Measurements from ENCODE around the gene NCOA7.

The NCOA7 gene

DNA sequence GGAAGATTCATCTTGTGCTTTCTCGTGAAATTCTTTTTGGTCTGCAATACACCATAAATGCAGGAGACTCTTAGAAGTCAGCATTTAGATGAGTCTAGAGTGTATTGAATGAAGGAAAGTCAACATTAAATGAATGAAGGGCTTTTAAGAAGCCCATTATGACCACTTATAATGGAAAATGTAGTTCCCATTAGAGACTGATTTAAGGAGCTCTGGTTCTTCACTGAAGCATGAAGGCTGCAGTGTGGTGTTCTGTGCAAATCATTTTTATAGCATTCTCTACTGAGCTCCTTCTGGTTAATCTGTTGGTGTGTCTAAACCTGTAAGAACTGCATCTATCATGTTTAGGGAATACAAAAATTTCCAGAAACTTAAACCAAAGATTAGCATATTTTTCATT lies 19.7 kb downstream of the NCOA7 start:
- no peak overlapping the region for H3K27ac Mint-ChIP-seq
- H3K36me3 Mint-ChIP-seq (ENCODE audit: low read depth): peaks cover 35% of the 10 kb centered on the region
- H3K9me3 Mint-ChIP-seq: no peaks in the 10 kb centered on the region
- no peaks in the 10 kb centered on the region for H3K27me3 Mint-ChIP-seq
- no peak overlapping the region for H3K4me3 Mint-ChIP-seq
- peaks cover 84% of the 10 kb centered on the region for H3K4me1 Mint-ChIP-seq (ENCODE audit: low read depth)

- peaks cover 84% of the 10 kb centered on the region for H3K4me1 Mint-ChIP-seq (ENCODE audit: low read depth)
- H3K4me3 Mint-ChIP-seq: no peak overlapping the region
- peaks cover 39% of the 10 kb centered on the region for H3K36me3 Mint-ChIP-seq (ENCODE audit: low read depth)
These were observed 20.5 kb downstream of the NCOA7 start for GRCh38 chr6:125811259-125811658.

DNA sequence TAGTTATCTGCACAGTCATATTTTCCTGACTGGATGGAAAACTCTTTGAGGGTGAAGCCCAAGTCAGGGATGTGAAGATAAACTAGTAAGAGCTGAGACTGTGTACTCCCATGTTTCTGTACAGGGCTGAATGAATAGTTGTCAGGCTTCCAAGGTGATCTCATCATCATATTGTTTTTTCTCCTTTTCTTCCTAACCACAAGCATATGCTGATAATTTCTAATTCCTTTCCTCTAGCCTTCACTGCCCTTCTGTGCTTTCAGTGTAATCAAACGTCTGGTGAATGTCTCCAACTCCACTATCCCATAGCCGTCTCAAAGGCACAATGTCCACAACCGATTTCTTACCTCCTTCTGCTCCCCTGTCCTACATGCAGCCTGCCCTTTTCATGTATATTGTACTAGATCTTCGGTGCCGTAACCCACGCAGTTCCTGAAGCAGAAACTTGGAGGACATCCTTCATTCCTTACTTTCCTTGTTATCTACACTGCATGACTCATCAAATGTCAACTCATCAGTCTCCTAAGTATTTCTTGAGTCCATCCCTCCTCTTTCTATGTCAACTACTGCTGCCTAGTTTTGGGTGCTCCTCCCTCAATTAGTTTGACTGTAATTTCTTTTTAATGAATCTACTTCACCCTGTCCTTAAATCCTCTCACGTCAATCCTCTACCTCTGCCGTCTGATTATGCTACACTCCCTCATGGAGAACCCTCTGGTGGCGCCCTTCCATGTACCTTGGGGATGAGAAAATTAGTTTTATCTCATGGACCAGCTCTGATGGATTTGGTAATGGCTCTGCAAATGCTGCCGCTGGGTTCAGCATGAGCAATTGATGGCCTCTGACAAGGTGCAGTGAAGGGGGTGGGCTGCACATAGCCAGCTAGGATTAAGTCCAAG lies 21.9 kb downstream of the NCOA7 start:
- no peaks in the 10 kb centered on the region for H3K27me3 Mint-ChIP-seq
- peaks cover 47% of the 10 kb centered on the region for H3K36me3 Mint-ChIP-seq (ENCODE audit: low read depth)
- H3K4me1 Mint-ChIP-seq (ENCODE audit: low read depth): peaks cover 79% of the 10 kb centered on the region
- H3K4me3 Mint-ChIP-seq: no peak overlapping the region
- H3K9me3 Mint-ChIP-seq: no peaks in the 10 kb centered on the region
- peak overlapping the region; percentile 15 for H3K27ac Mint-ChIP-seq

More at GRCh38 chr6:125811259-125811658, 20.5 kb downstream of the NCOA7 start:
- no peaks in the 10 kb centered on the region for H3K9me3 Mint-ChIP-seq
- H3K27ac Mint-ChIP-seq: peak overlapping the region; percentile 12
- H3K27me3 Mint-ChIP-seq: no peaks in the 10 kb centered on the region

DNA sequence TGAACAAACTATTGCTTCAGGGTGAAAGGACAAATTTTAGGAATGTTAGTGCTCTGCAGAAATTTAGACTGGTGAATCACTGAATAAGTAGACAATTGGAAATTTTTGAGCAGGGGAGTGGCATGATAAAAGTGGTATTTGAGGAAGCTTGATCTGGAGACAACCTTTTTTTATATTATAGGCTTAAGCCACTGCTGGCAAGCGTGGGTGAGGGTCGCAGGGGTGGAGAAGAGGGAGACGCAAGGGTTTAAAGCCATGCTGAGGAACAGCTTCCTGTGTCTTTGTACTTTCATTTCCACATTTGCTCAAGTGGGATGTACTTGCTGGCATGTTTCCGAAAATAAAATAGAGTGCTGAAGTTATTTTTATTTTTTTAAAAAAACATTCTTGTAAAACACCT lies 23.7 kb downstream of the NCOA7 start:
- peaks cover 72% of the 10 kb centered on the region for H3K4me1 Mint-ChIP-seq (ENCODE audit: low read depth)
- H3K27me3 Mint-ChIP-seq: no peaks in the 10 kb centered on the region
- H3K36me3 Mint-ChIP-seq (ENCODE audit: low read depth): peaks cover 39% of the 10 kb centered on the region
- H3K4me3 Mint-ChIP-seq: peak overlapping the region; percentile 35
- H3K9me3 Mint-ChIP-seq: no peaks in the 10 kb centered on the region
- H3K27ac Mint-ChIP-seq: peak overlapping the region; percentile 57

GRCh38 chr6:125815080-125815910 lies 24.5 kb downstream of the NCOA7 start:
- Mint-ChIP-seq H3K9me3 (no peaks in the 10 kb centered on the region), H3K4me3 (no peak overlapping the region), H3K27ac (no peak overlapping the region), H3K4me1 (ENCODE audit: low read depth) (peaks cover 68% of the 10 kb centered on the region), H3K36me3 (ENCODE audit: low read depth) (peaks cover 39% of the 10 kb centered on the region), H3K27me3 (no peaks in the 10 kb centered on the region)

DNA sequence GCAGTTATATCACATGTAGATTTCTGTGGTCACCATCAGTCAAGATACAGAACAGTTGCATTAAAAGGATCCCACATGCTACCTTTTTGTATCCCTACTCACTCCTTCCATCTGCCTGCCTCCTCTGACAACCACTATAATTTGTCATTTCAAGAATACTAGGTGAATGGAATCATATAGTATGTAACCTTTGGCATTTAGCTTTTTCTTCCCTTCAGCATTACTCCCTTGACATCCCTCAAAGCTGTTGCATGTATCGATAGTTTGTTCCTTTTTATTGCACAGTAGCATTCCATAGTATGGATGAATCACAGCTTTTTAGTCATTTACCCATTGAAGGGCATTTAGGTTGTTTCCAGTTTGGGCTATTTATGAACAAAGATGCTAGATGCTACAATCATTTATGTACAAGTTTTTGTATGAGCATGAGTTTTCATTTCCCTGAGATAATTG lies 26.1 kb downstream of the NCOA7 start:
- H3K4me3 Mint-ChIP-seq: no peak overlapping the region
- H3K36me3 Mint-ChIP-seq (ENCODE audit: low read depth): peaks cover 50% of the 10 kb centered on the region
- H3K9me3 Mint-ChIP-seq: no peaks in the 10 kb centered on the region
- H3K27me3 Mint-ChIP-seq: no peaks in the 10 kb centered on the region
- H3K27ac Mint-ChIP-seq: no peak overlapping the region
- H3K4me1 Mint-ChIP-seq (ENCODE audit: low read depth): peaks cover 56% of the 10 kb centered on the region

- H3K27ac Mint-ChIP-seq: peak overlapping the region; percentile 77
- no peak overlapping the region for H3K4me3 Mint-ChIP-seq
- no peaks in the 10 kb centered on the region for H3K27me3 Mint-ChIP-seq
- H3K36me3 Mint-ChIP-seq (ENCODE audit: low read depth): peaks cover 57% of the 10 kb centered on the region
- no peaks in the 10 kb centered on the region for H3K9me3 Mint-ChIP-seq
- H3K4me1 Mint-ChIP-seq (ENCODE audit: low read depth): peaks cover 50% of the 10 kb centered on the region
These were observed 27.5 kb downstream of the NCOA7 start for GRCh38 chr6:125818225-125818657.

DNA sequence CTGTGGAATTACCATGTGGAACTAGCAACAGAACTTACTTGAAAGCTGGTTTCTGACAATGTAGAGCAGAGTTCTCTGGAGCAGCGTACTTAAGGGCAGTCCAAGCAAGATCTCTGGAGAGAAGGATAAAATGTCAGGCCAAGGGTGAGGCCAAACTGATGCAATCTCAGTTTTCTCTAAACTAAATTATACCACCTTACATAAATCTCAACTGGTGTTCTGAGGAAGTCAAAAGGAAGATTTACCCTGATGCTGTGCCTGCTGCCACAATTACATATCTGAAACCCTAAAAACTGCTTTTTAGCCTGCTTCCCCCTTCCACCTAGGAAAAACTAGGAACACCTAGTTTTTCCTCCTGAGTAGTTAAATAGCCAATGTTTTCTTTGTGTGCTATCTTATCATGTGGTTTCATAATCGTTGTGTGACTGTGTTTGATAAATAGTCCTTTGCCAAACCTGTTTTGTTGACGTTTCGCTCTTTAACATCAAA lies 28.1 kb downstream of the NCOA7 start:
- Mint-ChIP-seq H3K36me3 (ENCODE audit: low read depth) (peaks cover 57% of the 10 kb centered on the region), H3K4me3 (no peak overlapping the region), H3K9me3 (no peaks in the 10 kb centered on the region), H3K27me3 (no peaks in the 10 kb centered on the region), H3K27ac (peak overlapping the region; percentile 77), H3K4me1 (ENCODE audit: low read depth) (peaks cover 50% of the 10 kb centered on the region)

GRCh38 chr6:125819535-125820326 lies 29.0 kb downstream of the NCOA7 start:
- Mint-ChIP-seq H3K4me1 (ENCODE audit: low read depth) (peaks cover 44% of the 10 kb centered on the region), H3K27ac (no peak overlapping the region), H3K4me3 (no peak overlapping the region), H3K27me3 (no peaks in the 10 kb centered on the region), H3K36me3 (ENCODE audit: low read depth) (peaks cover 57% of the 10 kb centered on the region), H3K9me3 (no peaks in the 10 kb centered on the region)

DNA sequence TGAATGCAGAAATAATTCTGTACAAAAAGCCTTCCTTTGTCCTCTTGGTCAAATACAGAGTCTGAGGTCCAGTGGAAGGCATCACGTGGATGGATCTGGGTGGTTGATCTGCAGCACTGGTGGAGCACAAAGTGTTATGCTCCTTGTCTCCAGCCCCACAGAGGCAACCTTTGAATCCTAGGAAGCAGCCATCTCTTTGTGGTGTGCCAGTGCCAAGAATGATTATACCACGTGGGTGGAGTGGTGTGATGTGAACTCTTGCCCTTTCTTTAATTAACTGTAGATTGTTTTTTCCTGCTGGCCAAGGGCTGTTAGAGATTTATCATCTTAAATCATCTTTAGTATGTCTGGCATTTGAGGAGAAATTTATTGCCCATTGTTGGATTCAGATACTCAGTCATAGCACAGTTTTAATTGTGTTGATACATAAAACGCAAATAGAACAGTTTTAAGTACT lies 31.1 kb downstream of the NCOA7 start:
- Mint-ChIP-seq H3K27me3 (no peaks in the 10 kb centered on the region), H3K4me1 (ENCODE audit: low read depth) (peaks cover 29% of the 10 kb centered on the region), H3K36me3 (ENCODE audit: low read depth) (peaks cover 43% of the 10 kb centered on the region), H3K9me3 (no peaks in the 10 kb centered on the region), H3K27ac (no peak overlapping the region), H3K4me3 (no peak overlapping the region)

DNA sequence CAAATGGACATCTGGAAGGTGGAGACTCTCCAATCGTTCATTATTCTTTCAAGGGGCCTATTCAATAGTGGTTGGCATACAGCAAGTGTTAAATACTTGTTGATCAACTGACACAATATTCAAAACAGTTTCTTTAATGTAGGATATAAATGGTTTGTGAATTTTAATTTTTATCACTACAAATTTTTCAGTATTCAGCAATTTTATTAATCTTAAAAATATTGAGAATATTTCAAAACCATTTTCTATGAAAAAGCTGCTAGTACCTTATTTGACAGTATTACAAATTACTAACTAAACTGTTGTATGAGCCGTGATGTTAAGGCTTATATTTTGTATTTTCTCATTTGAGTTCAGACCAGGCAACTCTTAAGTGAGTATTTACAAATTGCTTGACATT lies 32.4 kb downstream of the NCOA7 start:
- no peak overlapping the region for H3K4me3 Mint-ChIP-seq
- peaks cover 34% of the 10 kb centered on the region for H3K4me1 Mint-ChIP-seq (ENCODE audit: low read depth)
- no peak overlapping the region for H3K27ac Mint-ChIP-seq
- peaks cover 40% of the 10 kb centered on the region for H3K36me3 Mint-ChIP-seq (ENCODE audit: low read depth)
- H3K9me3 Mint-ChIP-seq: no peaks in the 10 kb centered on the region
- no peaks in the 10 kb centered on the region for H3K27me3 Mint-ChIP-seq

- H3K36me3 Mint-ChIP-seq (ENCODE audit: low read depth): peaks cover 26% of the 10 kb centered on the region
- H3K27ac Mint-ChIP-seq: peak overlapping the region; percentile 34
- H3K9me3 Mint-ChIP-seq: no peaks in the 10 kb centered on the region
- H3K4me1 Mint-ChIP-seq (ENCODE audit: low read depth): peaks cover 43% of the 10 kb centered on the region
- no peaks in the 10 kb centered on the region for H3K27me3 Mint-ChIP-seq
- H3K4me3 Mint-ChIP-seq: no peak overlapping the region
These were observed 34.4 kb downstream of the NCOA7 start for GRCh38 chr6:125824946-125825771.

GRCh38 chr6:125826695-125827463 lies 36.1 kb downstream of the NCOA7 start:
- H3K4me3 Mint-ChIP-seq: no peak overlapping the region
- H3K27me3 Mint-ChIP-seq: no peaks in the 10 kb centered on the region
- H3K4me1 Mint-ChIP-seq (ENCODE audit: low read depth): peaks cover 51% of the 10 kb centered on the region
- no peak overlapping the region for H3K27ac Mint-ChIP-seq
- H3K9me3 Mint-ChIP-seq: no peaks in the 10 kb centered on the region
- H3K36me3 Mint-ChIP-seq (ENCODE audit: low read depth): peaks cover 13% of the 10 kb centered on the region

Measured in stimulated activated naive CD8-positive, alpha-beta T cell treated with anti-CD3 and anti-CD28 coated beads, Interleukin-15, Interleukin-2, amounts not matched to agents 100 ng/mL and 50 ng/mL, for 24 hours (primary cell).